ENCODE results near the gene YAP1.

DNA sequence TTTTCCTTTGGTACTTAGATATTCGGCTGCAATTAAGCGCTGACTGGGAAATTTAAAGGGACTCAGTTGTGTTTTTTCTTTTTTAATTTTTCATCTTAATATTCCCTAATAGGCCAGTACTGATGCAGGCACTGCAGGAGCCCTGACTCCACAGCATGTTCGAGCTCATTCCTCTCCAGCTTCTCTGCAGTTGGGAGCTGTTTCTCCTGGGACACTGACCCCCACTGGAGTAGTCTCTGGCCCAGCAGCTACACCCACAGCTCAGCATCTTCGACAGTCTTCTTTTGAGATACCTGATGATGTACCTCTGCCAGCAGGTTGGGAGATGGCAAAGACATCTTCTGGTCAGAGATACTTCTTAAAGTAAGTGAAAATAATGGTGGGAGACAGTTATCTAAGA, 3.8 kb downstream of the YAP1 start:
- TF ChIP-seq POLR2AphosphoS5 (IDR thresholded peaks at IDR 0.05; ENCODE audit: low read depth, low read length) (no peak), SIN3A (IDR thresholded peaks at IDR 0.05; ENCODE audit: borderline replicate concordance, insufficient read depth, low read length) (no peak), TAF1 (IDR thresholded peaks at IDR 0.05; ENCODE audit: borderline replicate concordance, insufficient read depth, low read length) (no peak), FOXP2 (optimal IDR thresholded peaks at IDR 0.05; ENCODE audit: borderline replicate concordance, extremely low read depth, extremely low read length, insufficient read depth) (no peak)
- TF ChIP-seq, protein P1, sequence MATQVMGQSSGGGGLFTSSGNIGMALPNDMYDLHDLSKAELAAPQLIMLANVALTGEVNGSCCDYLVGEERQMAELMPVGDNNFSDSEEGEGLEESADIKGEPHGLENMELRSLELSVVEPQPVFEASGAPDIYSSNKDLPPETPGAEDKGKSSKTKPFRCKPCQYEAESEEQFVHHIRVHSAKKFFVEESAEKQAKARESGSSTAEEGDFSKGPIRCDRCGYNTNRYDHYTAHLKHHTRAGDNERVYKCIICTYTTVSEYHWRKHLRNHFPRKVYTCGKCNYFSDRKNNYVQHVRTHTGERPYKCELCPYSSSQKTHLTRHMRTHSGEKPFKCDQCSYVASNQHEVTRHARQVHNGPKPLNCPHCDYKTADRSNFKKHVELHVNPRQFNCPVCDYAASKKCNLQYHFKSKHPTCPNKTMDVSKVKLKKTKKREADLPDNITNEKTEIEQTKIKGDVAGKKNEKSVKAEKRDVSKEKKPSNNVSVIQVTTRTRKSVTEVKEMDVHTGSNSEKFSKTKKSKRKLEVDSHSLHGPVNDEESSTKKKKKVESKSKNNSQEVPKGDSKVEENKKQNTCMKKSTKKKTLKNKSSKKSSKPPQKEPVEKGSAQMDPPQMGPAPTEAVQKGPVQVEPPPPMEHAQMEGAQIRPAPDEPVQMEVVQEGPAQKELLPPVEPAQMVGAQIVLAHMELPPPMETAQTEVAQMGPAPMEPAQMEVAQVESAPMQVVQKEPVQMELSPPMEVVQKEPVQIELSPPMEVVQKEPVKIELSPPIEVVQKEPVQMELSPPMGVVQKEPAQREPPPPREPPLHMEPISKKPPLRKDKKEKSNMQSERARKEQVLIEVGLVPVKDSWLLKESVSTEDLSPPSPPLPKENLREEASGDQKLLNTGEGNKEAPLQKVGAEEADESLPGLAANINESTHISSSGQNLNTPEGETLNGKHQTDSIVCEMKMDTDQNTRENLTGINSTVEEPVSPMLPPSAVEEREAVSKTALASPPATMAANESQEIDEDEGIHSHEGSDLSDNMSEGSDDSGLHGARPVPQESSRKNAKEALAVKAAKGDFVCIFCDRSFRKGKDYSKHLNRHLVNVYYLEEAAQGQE (IDR thresholded peaks at IDR 0.05; ENCODE audit: insufficient read depth in 1 of 2, low read depth in 2 of 2, low read length in 2 of 2): no peak
